Ramos (cell line): Measurements from ENCODE around the gene GMEB1.
"Not testable (repeated sequence)": the region's sequence is repeated elsewhere in the genome, so short reads cannot be mapped to it uniquely, and the experiment has no call there.

Source experiments
- in situ Hi-C: fragments of 300-500 bp; cut with MboI; formaldehyde crosslinking; loops from one replicate; pipeline ENCODE4 v1.14.3; 2022; ENCODE audit warnings: low sequenced_read_pairs; ENCODE audit not compliant: unreplicated experiment

GMEB1 gene

GRCh38 chr1:28668191-28668955, at the start of gene GMEB1:
Gene GMEB1 (plus strand): TSS chr1:28668784. CDS start chr1:28683613, 14,829 bp downstream.
- in situ Hi-C loops = no loop called here

- in situ Hi-C loops = no loop called here
Measured at GRCh38 chr1:28631713-28632112, 36.9 kb upstream of the GMEB1 start.

GRCh38 chr1:28632560-28632959, 36.0 kb upstream of the GMEB1 start:
- in situ Hi-C loops = no loop called here

- in situ Hi-C loops = loop anchor here (10.0 kb wide), 1 partner anchor 396 kb away; no protein-coding TSS in a partner anchor
Measured at GRCh38 chr1:28640766-28641165, 27.8 kb upstream of the GMEB1 start.

- in situ Hi-C loops = loop anchor here (10.0 kb wide), 1 partner anchor 397 kb away; no protein-coding TSS in a partner anchor
Measured at GRCh38 chr1:28642056-28642846, 26.3 kb upstream of the GMEB1 start.

GRCh38 chr1:28642847-28643635, 25.5 kb upstream of the GMEB1 start, which contains the start of gene TAF12:
Gene TAF12 (minus strand): TSS chr1:28643067. CDS start chr1:28622081, 20,986 bp downstream.
- in situ Hi-C loops = loop anchor here (10.0 kb wide), 1 partner anchor 398 kb away; no protein-coding TSS in a partner anchor

GRCh38 chr1:28644494-28644893, 24.1 kb upstream of the GMEB1 start:
- in situ Hi-C loops = loop anchor here (10.0 kb wide), 1 partner anchor 400 kb away; no protein-coding TSS in a partner anchor

GRCh38 chr1:28645406-28645805, 23.2 kb upstream of the GMEB1 start:
- in situ Hi-C loops = loop anchor here (10.0 kb wide), 1 partner anchor 401 kb away; no protein-coding TSS in a partner anchor

- in situ Hi-C loops = loop anchor here (10.0 kb wide), 1 partner anchor 401 kb away; no protein-coding TSS in a partner anchor
Measured at GRCh38 chr1:28646040-28646439, 22.5 kb upstream of the GMEB1 start.

GRCh38 chr1:28648008-28648473, 20.5 kb upstream of the GMEB1 start:
- in situ Hi-C loops = loop anchor here (10.0 kb wide), 1 partner anchor 403 kb away; no protein-coding TSS in a partner anchor

- in situ Hi-C loops = loop anchor here (10.0 kb wide), 1 partner anchor 404 kb away; no protein-coding TSS in a partner anchor
Measured at GRCh38 chr1:28648474-28649198, 19.9 kb upstream of the GMEB1 start, which contains the start of gene RNU11. Gene RNU11 (plus strand): TSS chr1:28648600.

- in situ Hi-C loops = not testable (repeated sequence)
Measured at GRCh38 chr1:28653063-28653462, 15.5 kb upstream of the GMEB1 start.

- in situ Hi-C loops = not testable (repeated sequence)
Measured at GRCh38 chr1:28653870-28654269, 14.7 kb upstream of the GMEB1 start.

GRCh38 chr1:28655448-28656311, 12.9 kb upstream of the GMEB1 start:
- in situ Hi-C loops = not testable (repeated sequence)

GRCh38 chr1:28656335-28656734, 12.2 kb upstream of the GMEB1 start:
- in situ Hi-C loops = no loop called here

- in situ Hi-C loops = no loop called here
Measured at GRCh38 chr1:28663871-28664470, 4.6 kb upstream of the GMEB1 start.

- in situ Hi-C loops = no loop called here
Measured at GRCh38 chr1:28666806-28667205, 1.8 kb upstream of the GMEB1 start.
